RWPE2 (cell line): ENCODE results near the gene DENND4A.

Experiments used
- ATAC-seq: fragments of 200-7000 bp; cut with Tn5 transposase; 3 replicates; pipeline ENCODE4 v1.9.1; 2021; ENCODE audit warnings: low read depth
- DNase-seq: peaks from one replicate; pipeline ENCODE4 v3.0.0-alpha.2; 2020; ENCODE audit warnings: low spot score
- H3K27ac ChIP-seq: fragments of 450-650 bp; 2 replicates; pipeline ENCODE4 v1.5.1; 2017; ENCODE audit warnings: mild to moderate bottlenecking; ENCODE audit not compliant: poor library complexity, severe bottlenecking
- H3K27me3 ChIP-seq: fragments of 250-450 bp; sonication (Bioruptor Pico); 2 replicates; pipeline ENCODE4 v1.5.1; 2021; ENCODE audit warnings: mild to moderate bottlenecking, moderate library complexity; ENCODE audit not compliant: insufficient read depth, poor library complexity, severe bottlenecking
- H3K36me3 ChIP-seq: fragments of 250-450 bp; sonication (Bioruptor Pico); 2 replicates; pipeline ENCODE4 v1.5.1; 2020; ENCODE audit warnings: low read depth, mild to moderate bottlenecking, moderate library complexity
- H3K4me1 ChIP-seq: fragments of 250-450 bp; sonication (Bioruptor Pico); 2 replicates; pipeline ENCODE4 v1.5.1; 2021; ENCODE audit warnings: mild to moderate bottlenecking, moderate library complexity; ENCODE audit not compliant: insufficient read depth, poor library complexity, severe bottlenecking
- H3K4me3 ChIP-seq: fragments of 250-450 bp; sonication (Bioruptor Pico); 2 replicates; pipeline ENCODE4 v1.5.1; 2021; ENCODE audit warnings: mild to moderate bottlenecking, moderate library complexity; ENCODE audit not compliant: severe bottlenecking
- H3K9me3 ChIP-seq: fragments of 250-450 bp; sonication (Bioruptor Pico); 2 replicates; pipeline ENCODE4 v1.5.1; 2021; ENCODE audit warnings: mild to moderate bottlenecking, moderate library complexity; ENCODE audit not compliant: severe bottlenecking
- CTCF ChIP-seq: fragments of 450-650 bp; IDR thresholded peaks from one replicate; pipeline ENCODE4 v1.5.1; 2017; ENCODE audit warnings: mild to moderate bottlenecking, moderate library complexity; ENCODE audit not compliant: poor library complexity, severe bottlenecking

The DENND4A gene

DNA sequence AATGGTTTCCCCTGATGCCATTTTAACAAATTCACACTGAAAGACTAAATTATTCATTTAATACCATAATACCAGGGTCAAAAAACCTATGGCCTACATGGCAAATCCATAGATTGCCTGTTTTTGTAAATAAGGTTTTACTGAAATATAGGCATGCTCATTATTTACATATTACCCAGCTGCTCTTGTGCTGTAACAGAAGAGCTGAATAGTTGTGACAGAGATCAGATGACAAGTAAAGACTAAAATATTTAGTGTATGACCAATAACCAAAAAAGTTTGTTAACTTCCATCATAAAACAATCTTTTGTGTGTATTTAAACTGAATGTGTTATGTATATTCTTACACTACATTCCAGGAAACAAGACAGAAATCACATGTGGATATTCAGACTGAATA is 60.2 kb downstream of the DENND4A start:
- Histone ChIP-seq H3K4me1 (peaks cover 26% of the 10 kb centered on the region), H3K27ac (no peak overlapping the region), H3K9me3 (no peaks in the 10 kb centered on the region), H3K4me3 (no peak overlapping the region), H3K27me3 (no peaks in the 10 kb centered on the region), H3K36me3 (peaks cover 40% of the 10 kb centered on the region)
- ATAC-seq: no peak
- no peak for TF ChIP-seq CTCF
- DNase-seq: no peak

GRCh38 chr15:65730549-65731172 is 61.4 kb downstream of the DENND4A start:
- Histone ChIP-seq H3K9me3 (no peaks in the 10 kb centered on the region), H3K4me3 (no peak overlapping the region), H3K27ac (no peak overlapping the region), H3K27me3 (no peaks in the 10 kb centered on the region), H3K36me3 (peaks cover 48% of the 10 kb centered on the region), H3K4me1 (peaks cover 26% of the 10 kb centered on the region)
- no peak for TF ChIP-seq CTCF
- ATAC-seq (no peak), DNase-seq (no peak)

GRCh38 chr15:65724464-65725215 is 67.5 kb downstream of the DENND4A start:
- H3K4me1 ChIP-seq: no peaks in the 10 kb centered on the region
- DNase-seq: no peak
- no peaks in the 10 kb centered on the region for H3K27me3 ChIP-seq
- H3K9me3 ChIP-seq: no peaks in the 10 kb centered on the region
- no peak overlapping the region for H3K4me3 ChIP-seq
- no peak for TF ChIP-seq CTCF
- ATAC-seq: no peak
- H3K27ac ChIP-seq: no peak overlapping the region
- H3K36me3 ChIP-seq: peaks cover 55% of the 10 kb centered on the region

DNA sequence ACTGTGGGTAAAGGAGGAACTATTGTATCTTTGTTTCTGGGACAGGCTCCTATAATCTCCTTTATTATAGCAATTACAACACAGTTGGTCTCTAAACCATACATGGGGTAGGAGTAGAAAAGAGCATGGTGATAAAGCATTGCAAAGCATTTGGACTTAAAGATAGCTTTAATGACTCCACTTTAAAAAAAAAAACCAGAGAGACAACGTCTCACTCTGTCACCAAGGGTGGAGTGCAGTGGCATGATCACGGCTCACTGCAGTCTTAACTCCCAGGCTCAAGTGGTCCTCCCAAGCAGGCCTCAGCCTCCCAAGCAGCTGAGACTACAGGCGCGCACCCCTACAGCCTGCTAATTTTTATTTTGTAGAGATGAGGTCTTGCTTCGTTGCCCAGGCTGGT is 68.2 kb downstream of the DENND4A start:
- TF ChIP-seq CTCF: no peak
- Histone ChIP-seq H3K27me3 (no peaks in the 10 kb centered on the region), H3K27ac (no peak overlapping the region), H3K4me1 (no peaks in the 10 kb centered on the region), H3K9me3 (no peaks in the 10 kb centered on the region), H3K36me3 (peaks cover 52% of the 10 kb centered on the region), H3K4me3 (no peak overlapping the region)
- no peak for DNase-seq
- no peak for ATAC-seq

DNA sequence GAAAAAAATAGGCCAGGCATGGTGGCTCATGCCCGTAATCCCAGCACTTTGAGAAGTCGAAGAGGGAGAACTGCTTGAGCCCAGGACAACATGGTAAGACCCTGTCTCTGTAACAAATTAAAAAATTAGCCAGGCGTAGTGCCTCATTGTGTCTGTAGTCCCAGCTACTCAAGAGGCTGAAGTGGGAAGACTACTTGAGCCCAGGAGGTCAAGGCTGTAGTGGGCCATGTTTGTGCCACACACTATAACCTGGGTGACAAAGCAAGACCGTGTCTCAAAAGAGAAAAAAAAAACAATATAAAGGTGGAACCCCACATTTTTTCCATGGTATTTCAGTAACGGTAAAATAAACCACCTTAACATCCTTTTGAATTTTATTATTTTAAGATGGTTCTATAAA is 69.9 kb downstream of the DENND4A start:
- TF ChIP-seq CTCF: no peak
- H3K36me3 ChIP-seq: peaks cover 61% of the 10 kb centered on the region
- H3K4me1 ChIP-seq: no peaks in the 10 kb centered on the region
- no peak overlapping the region for H3K4me3 ChIP-seq
- no peaks in the 10 kb centered on the region for H3K9me3 ChIP-seq
- DNase-seq (no peak), ATAC-seq (no peak)
- no peak overlapping the region for H3K27ac ChIP-seq
- no peaks in the 10 kb centered on the region for H3K27me3 ChIP-seq
